GM21576 (cell line): ENCODE results near the gene ADAM19.

Experiments used
- ATAC-seq: cut with Tn5 transposase; IDR thresholded peaks from one replicate; pipeline ENCODE4 v1.9.1; 2021; ENCODE audit warnings: mild to moderate bottlenecking, moderate library complexity; ENCODE audit not compliant: unreplicated experiment

ADAM19 gene

GRCh38 chr5:157519579-157520253, 55.9 kb downstream of the ADAM19 start:
- ATAC-seq = peak; percentile 43

GRCh38 chr5:157518963-157519362, 56.6 kb downstream of the ADAM19 start:
- peak; percentile 95 for ATAC-seq

- ATAC-seq = no peak
These were observed 58.8 kb downstream of the ADAM19 start for GRCh38 chr5:157516626-157517325.

GRCh38 chr5:157516006-157516405, 59.6 kb downstream of the ADAM19 start:
- ATAC-seq = no peak

GRCh38 chr5:157514974-157515373, 60.6 kb downstream of the ADAM19 start:
- no peak for ATAC-seq

- no peak for ATAC-seq
These were observed 62.4 kb downstream of the ADAM19 start for GRCh38 chr5:157513182-157513581.

- no peak for ATAC-seq
These were observed 63.6 kb downstream of the ADAM19 start for GRCh38 chr5:157511651-157512644.

GRCh38 chr5:157510682-157511081, 64.9 kb downstream of the ADAM19 start:
- no peak for ATAC-seq

GRCh38 chr5:157509587-157509986, 66.0 kb downstream of the ADAM19 start:
- ATAC-seq = no peak

- ATAC-seq = no peak
These were observed 66.5 kb downstream of the ADAM19 start for GRCh38 chr5:157509093-157509492.

- no peak for ATAC-seq
These were observed 68.4 kb downstream of the ADAM19 start for GRCh38 chr5:157506981-157507780.

- no peak for ATAC-seq
These were observed 69.4 kb downstream of the ADAM19 start for GRCh38 chr5:157506066-157506590.

- no peak for ATAC-seq
These were observed 70.1 kb downstream of the ADAM19 start for GRCh38 chr5:157505496-157505895.

- no peak for ATAC-seq
These were observed 71.5 kb downstream of the ADAM19 start for GRCh38 chr5:157504053-157504452.

GRCh38 chr5:157502143-157502647, 73.4 kb downstream of the ADAM19 start:
- peak; percentile 82 for ATAC-seq

GRCh38 chr5:157497875-157498611, 77.5 kb downstream of the ADAM19 start:
- ATAC-seq = no peak

GRCh38 chr5:157496864-157497263, 78.7 kb downstream of the ADAM19 start:
- ATAC-seq = no peak

- no peak for ATAC-seq
These were observed 81.3 kb downstream of the ADAM19 start for GRCh38 chr5:157494178-157494832.

- no peak for ATAC-seq
These were observed 82.7 kb downstream of the ADAM19 start for GRCh38 chr5:157492886-157493285.
